KMS-11 (cell line): Measurements from ENCODE around the gene LRBA.

Source experiments
- H2AFZ ChIP-seq: fragments of 200-600 bp; sonication (generic); 2 replicates; pipeline ENCODE4 v1.6.1; 2016; ENCODE audit warnings: antibody characterized with exemption, mixed run types, low read depth
- H3K27ac ChIP-seq: fragments of 200-600 bp; sonication (generic); 2 replicates; pipeline ENCODE4 v1.6.1; 2016; ENCODE audit warnings: mild to moderate bottlenecking, mixed run types
- H3K27me3 ChIP-seq: fragments of 200-600 bp; sonication (generic); 2 replicates; pipeline ENCODE4 v1.6.1; 2017; ENCODE audit warnings: mild to moderate bottlenecking, low read depth, mixed run types, moderate library complexity; ENCODE audit not compliant: insufficient read depth
- H3K36me3 ChIP-seq: fragments of 200-600 bp; sonication (generic); 2 replicates; pipeline ENCODE4 v1.6.1; 2017; ENCODE audit warnings: mild to moderate bottlenecking, mixed run types; ENCODE audit not compliant: insufficient read depth
- H3K4me1 ChIP-seq: fragments of 200-600 bp; sonication (generic); 2 replicates; pipeline ENCODE4 v1.6.1; 2016; ENCODE audit warnings: mild to moderate bottlenecking, low read depth, mixed run types; ENCODE audit not compliant: poor library complexity, severe bottlenecking
- H3K4me2 ChIP-seq: fragments of 200-600 bp; sonication (generic); 2 replicates; pipeline ENCODE4 v1.7.0; 2016; ENCODE audit warnings: mild to moderate bottlenecking, mixed run types
- H3K4me3 ChIP-seq: fragments of 200-600 bp; sonication (generic); IDR thresholded peaks from 2 replicates; pipeline ENCODE4 v1.6.1; 2017; ENCODE audit warnings: low read depth, low read length, mixed read lengths; ENCODE audit not compliant: insufficient read depth
- H3K79me2 ChIP-seq: fragments of 200-600 bp; sonication (generic); 2 replicates; pipeline ENCODE4 v1.6.1; 2016; ENCODE audit warnings: low read depth, mixed run types; ENCODE audit not compliant: insufficient read depth
- H3K9ac ChIP-seq: fragments of 200-600 bp; sonication (generic); 2 replicates; pipeline ENCODE4 v1.6.1; 2016; ENCODE audit warnings: mild to moderate bottlenecking, mixed run types
- H4K20me1 ChIP-seq: fragments of 200-600 bp; sonication (generic); 2 replicates; pipeline ENCODE4 v1.6.1; 2016; ENCODE audit warnings: mild to moderate bottlenecking, mixed run types; ENCODE audit not compliant: insufficient read depth
- CTCF ChIP-seq: fragments of 200-600 bp; sonication (generic); conservative IDR thresholded peaks from 2 replicates; pipeline ENCODE4 v1.6.1; 2017; ENCODE audit warnings: low read depth, mild to moderate bottlenecking, antibody characterized with exemption, low read length, moderate library complexity, mixed read lengths

LRBA gene

DNA sequence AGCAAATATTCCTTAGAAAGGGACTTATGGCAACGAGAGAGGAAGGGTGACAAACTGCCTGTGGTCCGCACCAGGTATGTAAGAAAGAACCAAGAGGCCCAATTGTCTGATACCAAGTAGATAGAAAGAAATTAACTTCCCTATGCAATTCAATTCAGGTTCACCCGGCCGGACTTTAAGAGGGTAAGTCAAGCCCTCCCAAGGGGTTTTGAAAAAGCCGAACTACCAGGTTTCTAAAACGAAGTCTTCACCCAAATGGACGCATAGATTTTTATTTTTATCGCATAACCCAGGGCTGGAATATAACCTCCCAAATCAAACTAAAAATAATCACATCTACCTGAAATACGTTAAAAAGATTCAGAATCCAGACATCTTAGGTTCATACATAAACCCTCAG lies 434.8 kb downstream of the LRBA start:
- Histone ChIP-seq H3K27me3 (no peaks in the 10 kb centered on the region), H3K4me1 (no peaks in the 10 kb centered on the region), H3K79me2 (no peaks in the 10 kb centered on the region), H3K4me2 (no peak overlapping the region), H3K9ac (no peak overlapping the region), H3K4me3 (no peak overlapping the region), H4K20me1 (no peaks in the 10 kb centered on the region), H3K36me3 (no peaks in the 10 kb centered on the region), H2AFZ (no peak overlapping the region), H3K27ac (no peak overlapping the region)
- no peak for TF ChIP-seq CTCF

DNA sequence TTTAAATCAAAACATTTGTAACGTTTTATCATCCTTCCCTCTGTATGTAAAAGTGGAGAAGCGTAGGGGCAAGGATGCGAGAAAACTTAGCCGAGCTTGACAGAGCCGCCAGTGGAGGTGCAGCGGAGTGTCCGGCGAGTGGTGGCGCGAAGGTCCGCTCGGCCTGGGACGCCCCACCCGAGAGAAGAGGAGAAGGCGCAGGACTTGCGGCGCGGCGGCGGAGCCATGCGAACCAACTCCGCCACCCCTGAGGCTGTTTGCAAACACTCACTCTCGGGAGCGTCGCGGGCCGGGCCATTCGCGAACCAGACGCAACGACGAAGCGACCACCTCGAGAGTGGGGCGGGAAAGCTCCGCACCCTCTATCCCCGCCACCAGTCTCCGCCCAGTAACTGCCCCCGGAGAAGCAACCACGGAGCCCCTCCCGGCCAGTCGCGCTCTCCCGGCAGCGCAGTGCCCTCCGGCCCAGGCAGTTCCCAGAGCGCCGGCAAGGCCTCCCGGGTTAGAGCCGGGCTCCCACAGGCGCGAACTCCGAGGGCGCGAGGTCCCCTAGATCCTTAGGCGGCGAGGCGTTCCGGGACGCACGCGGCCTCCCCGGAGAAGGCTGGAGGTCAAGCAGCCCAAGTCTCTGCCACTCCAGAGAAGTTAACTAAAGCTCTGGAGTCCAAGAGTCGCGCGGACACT lies 435.4 kb downstream of the LRBA start:
- Histone ChIP-seq H3K36me3 (no peaks in the 10 kb centered on the region), H3K79me2 (no peaks in the 10 kb centered on the region), H3K9ac (no peak overlapping the region), H3K4me3 (no peak overlapping the region), H3K27ac (no peak overlapping the region), H4K20me1 (no peaks in the 10 kb centered on the region), H3K4me1 (no peaks in the 10 kb centered on the region), H3K4me2 (no peak overlapping the region), H2AFZ (no peak overlapping the region), H3K27me3 (no peaks in the 10 kb centered on the region)
- no peak for TF ChIP-seq CTCF

GRCh38 chr4:150578745-150579501 lies 436.2 kb downstream of the LRBA start:
- H3K4me2 ChIP-seq: no peak overlapping the region
- H2AFZ ChIP-seq: no peak overlapping the region
- TF ChIP-seq CTCF: no peak
- H3K9ac ChIP-seq: no peak overlapping the region
- no peaks in the 10 kb centered on the region for H4K20me1 ChIP-seq
- no peak overlapping the region for H3K27ac ChIP-seq
- H3K79me2 ChIP-seq: no peaks in the 10 kb centered on the region
- H3K36me3 ChIP-seq: no peaks in the 10 kb centered on the region
- H3K27me3 ChIP-seq: no peaks in the 10 kb centered on the region
- H3K4me1 ChIP-seq: no peaks in the 10 kb centered on the region
- no peak overlapping the region for H3K4me3 ChIP-seq

DNA sequence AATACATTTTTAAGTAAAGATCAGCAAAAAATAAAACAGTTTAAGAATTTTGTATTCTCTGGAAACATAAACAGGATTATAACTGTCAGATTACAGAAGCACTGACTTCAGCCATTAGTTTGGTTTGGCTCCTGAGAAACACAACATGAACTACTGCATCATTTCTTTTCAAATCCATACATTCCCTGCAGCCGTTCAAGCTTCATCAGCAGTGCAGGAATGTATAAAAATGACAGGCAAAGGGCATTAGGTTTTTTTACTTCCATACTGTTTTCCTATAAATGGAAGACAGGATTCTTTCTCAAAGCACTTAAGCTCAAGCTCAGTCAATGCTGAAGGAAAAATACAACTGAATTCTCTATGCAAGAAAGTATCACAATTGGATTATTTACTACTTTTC lies 437.3 kb downstream of the LRBA start:
- H3K4me2 ChIP-seq: no peak overlapping the region
- H3K27ac ChIP-seq: no peak overlapping the region
- no peaks in the 10 kb centered on the region for H3K27me3 ChIP-seq
- H4K20me1 ChIP-seq: no peaks in the 10 kb centered on the region
- no peak overlapping the region for H2AFZ ChIP-seq
- TF ChIP-seq CTCF: no peak
- no peak overlapping the region for H3K9ac ChIP-seq
- peaks cover 3% of the 10 kb centered on the region for H3K4me1 ChIP-seq
- H3K79me2 ChIP-seq: no peaks in the 10 kb centered on the region
- H3K4me3 ChIP-seq: no peak overlapping the region
- H3K36me3 ChIP-seq: no peaks in the 10 kb centered on the region
